HCT116 (cell line): ENCODE data around the gene MAP3K20. TPM values are rescaled to one million over a fixed set of nuclear protein-coding genes. Genes with fewer than 3 reads are reported as not detected.

ENCODE experiments used
- ATAC-seq: fragments of 200-7000 bp; cut with Tn5 transposase; 2 replicates; pipeline ENCODE4 v1.9.1; 2020; ENCODE audit warnings: mild to moderate bottlenecking, moderate library complexity
- BruUV-seq: library from RNA; stranded (reverse); fragments of 400-500 nt; replicated peaks from 2 replicates; lab custom pipeline; 2021; lab: Mats Ljungman, UMichigan
- CTCF ChIA-PET: fragments of 300-600 bp; sonication (Branson Sonifier 250); formaldehyde crosslinking; loops from one replicate; lab custom pipeline; 2021; ENCODE audit warnings: antibody characterized with exemption; lab: Charles Lee
- POLR2A ChIA-PET: fragments of 300-600, 350-600 bp; sonication (Branson Sonifier 250); formaldehyde crosslinking; loops from one replicate; lab custom pipeline; 2021; ENCODE audit warnings: antibody characterized with exemption; lab: Charles Lee
- RAD21 ChIA-PET, 2 experiments: fragments of 300-600 bp; sonication (Branson Sonifier 250); formaldehyde crosslinking; loops; one replicate each; lab custom pipeline; 2023; ENCODE audit warnings: low total read pairs in 2 of 2; ENCODE audit not compliant: uncharacterized antibody in 2 of 2, unreplicated experiment in 2 of 2, low non-redundant PET in 1 of 2; lab: Charles Lee
- DNase-seq: peaks from one replicate; pipeline ENCODE4 v3.0.0-alpha.2; 2010; ENCODE audit warnings: low read depth, low spot score
- H2AFZ ChIP-seq: fragments of 200-600 bp; shearing (Covaris generic), sonication (generic); 2 replicates; pipeline ENCODE4 v1.6.1; 2017; ENCODE audit warnings: low read depth, mixed run types, mixed read lengths, antibody characterized with exemption, low read length; ENCODE audit not compliant: poor library complexity, severe bottlenecking
- H3K27ac ChIP-seq: 2 replicates; pipeline ENCODE4 v1.5.1; 2012; ENCODE audit warnings: low read depth, low read length
- H3K27me3 ChIP-seq: fragments of 200-600 bp; sonication (generic); 2 replicates; pipeline ENCODE4 v1.6.1; 2016; ENCODE audit warnings: mixed run types, low read length, mixed read lengths; ENCODE audit not compliant: insufficient read depth
- H3K36me3 ChIP-seq, 2 experiments: fragments of 200-500 bp in 1 of 2; fragments of 200-600 bp in 1 of 2; sonication (Bioruptor generic) in 1 of 2; sonication (generic) in 1 of 2; 2 replicates each; pipeline versions ENCODE4 v1.5.1 to v1.6.1; 2014 to 2016; ENCODE audit warnings: low read length in 2 of 2, inconsistent platforms in 1 of 2, mixed read lengths in 1 of 2, mixed run types in 1 of 2; ENCODE audit not compliant: insufficient read depth in 2 of 2, control insufficient read depth in 1 of 2
- H3K4me1 ChIP-seq, 2 experiments: fragments of 200-600 bp in 1 of 2; sonication (generic) in 1 of 2; 2 replicates each; pipeline versions ENCODE4 v1.5.1 to v1.6.1; 2012 to 2017; ENCODE audit warnings: low read length in 2 of 2, inconsistent platforms in 1 of 2, mild to moderate bottlenecking in 1 of 2, mixed read lengths in 1 of 2, mixed run types in 1 of 2, moderate library complexity in 1 of 2; ENCODE audit not compliant: insufficient read depth in 2 of 2, control insufficient read depth in 1 of 2
- H3K4me2 ChIP-seq: fragments of 200-600 bp; sonication (generic); 2 replicates; pipeline ENCODE4 v1.6.1; 2017; ENCODE audit warnings: mixed run types, low read length, mixed read lengths
- H3K4me3 ChIP-seq, 2 experiments: fragments of 200-600 bp in 1 of 2; sonication (generic) in 1 of 2; replicated peaks in 1 of 2; 2 replicates each; pipeline ENCODE4 v1.5.1; 2011 to 2016; ENCODE audit warnings: low read length in 2 of 2, control low read depth in 1 of 2, low read depth in 1 of 2, mild to moderate bottlenecking in 1 of 2, mixed read lengths in 1 of 2, mixed run types in 1 of 2
- H3K79me2 ChIP-seq: fragments of 200-600 bp; sonication (generic); 2 replicates; pipeline ENCODE4 v1.6.1; 2017; ENCODE audit warnings: mild to moderate bottlenecking, mixed run types, low read length, moderate library complexity, mixed read lengths; ENCODE audit not compliant: insufficient read depth
- H3K9ac ChIP-seq: fragments of 200-600 bp; sonication (generic); 2 replicates; pipeline ENCODE4 v1.6.1; 2016; ENCODE audit warnings: low read length, mixed read lengths
- H3K9me2 ChIP-seq: fragments of 200-600 bp; sonication (generic), shearing (Covaris generic); 2 replicates; pipeline ENCODE4 v1.6.1; 2017; ENCODE audit warnings: mixed run types, mild to moderate bottlenecking, moderate library complexity; ENCODE audit not compliant: insufficient read depth
- H3K9me3 ChIP-seq, 2 experiments: fragments of 200-500 bp in 1 of 2; fragments of 200-600 bp in 1 of 2; sonication (Bioruptor generic) in 1 of 2; sonication (generic) in 1 of 2; 2 replicates each; pipeline ENCODE4 v1.6.1; 2014 to 2017; ENCODE audit warnings: low read length in 2 of 2, mixed read lengths in 2 of 2, inconsistent platforms in 1 of 2, low read depth in 1 of 2, mild to moderate bottlenecking in 1 of 2, mixed run types in 1 of 2, moderate library complexity in 1 of 2; ENCODE audit not compliant: control insufficient read depth in 1 of 2, insufficient read depth in 1 of 2
- H4K20me1 ChIP-seq: fragments of 200-600 bp; sonication (generic), shearing (Covaris generic); 2 replicates; pipeline ENCODE4 v1.6.1; 2017; ENCODE audit warnings: mixed run types, mild to moderate bottlenecking, moderate library complexity; ENCODE audit not compliant: insufficient read depth
- CBX3 ChIP-seq: IDR thresholded peaks from 2 replicates; pipeline ENCODE4 v1.6.1; 2012; ENCODE audit warnings: low read depth
- CEBPB ChIP-seq: IDR thresholded peaks from 2 replicates; pipeline ENCODE4 v1.6.1; 2012; ENCODE audit warnings: low read depth
- CTCF ChIP-seq, 3 experiments: fragments of 200-600 bp in 1 of 3; sonication (generic) in 1 of 3; IDR thresholded peaks in 2 of 3; conservative IDR thresholded peaks in 1 of 3; 2 replicates each; pipeline ENCODE4 v1.5.1; 2012 to 2017; ENCODE audit warnings: low read depth in 2 of 3, low read length in 2 of 3, antibody characterized with exemption in 1 of 3, borderline replicate concordance in 1 of 3, control low read depth in 1 of 3, mild to moderate bottlenecking in 1 of 3, mixed read lengths in 1 of 3, mixed run types in 1 of 3, moderate library complexity in 1 of 3; ENCODE audit not compliant: insufficient read depth in 1 of 3
- EGR1 ChIP-seq: IDR thresholded peaks from 2 replicates; pipeline ENCODE4 v1.6.1; 2012; ENCODE audit warnings: low read depth
- ELF1 ChIP-seq: IDR thresholded peaks from 2 replicates; pipeline ENCODE4 v1.6.1; 2012; ENCODE audit warnings: low read depth, borderline replicate concordance
- EZH2 ChIP-seq: fragments of 200-600 bp; sonication (generic); IDR thresholded peaks from 2 replicates; pipeline ENCODE4 v1.6.1; 2017; ENCODE audit warnings: antibody characterized with exemption, mixed run types
- FOSL1 ChIP-seq: IDR thresholded peaks from 2 replicates; pipeline ENCODE4 v1.6.1; 2012; ENCODE audit warnings: low read depth
- MAX ChIP-seq: IDR thresholded peaks from 2 replicates; pipeline ENCODE4 v1.6.1; 2012
- POLR2A ChIP-seq: IDR thresholded peaks from 2 replicates; pipeline ENCODE4 v1.7.0; 2011; ENCODE audit warnings: borderline replicate concordance; ENCODE audit not compliant: insufficient read depth, insufficient read length; ENCODE audit errors: extremely low read depth
- POLR2AphosphoS5 ChIP-seq: IDR thresholded peaks from 2 replicates; pipeline ENCODE4 v1.6.1; 2011; ENCODE audit warnings: mild to moderate bottlenecking, low read depth, low read length, moderate library complexity
- REST ChIP-seq: IDR thresholded peaks from 2 replicates; pipeline ENCODE4 v1.6.1; 2012; ENCODE audit warnings: low read depth
- SP1 ChIP-seq: IDR thresholded peaks from 2 replicates; pipeline ENCODE4 v1.6.1; 2012; ENCODE audit warnings: low read depth
- YY1 ChIP-seq: IDR thresholded peaks from 2 replicates; pipeline ENCODE4 v1.6.1; 2011; ENCODE audit warnings: low read length, low read depth, moderate library complexity, mild to moderate bottlenecking; ENCODE audit not compliant: insufficient replicate concordance; ENCODE audit errors: extremely low read depth
- ZFX ChIP-seq: fragments of 450-650 bp; IDR thresholded peaks from 2 replicates; pipeline ENCODE4 v1.6.1; 2017
- intact Hi-C: fragments of 100-400 bp; cut with micrococcal nuclease; formaldehyde crosslinking; loops from 2 replicates; pipeline ENCODE4 v1.10.0; 2022
- total RNA-seq: library from RNA; stranded (reverse); gene quantifications from one replicate; pipeline ENCODE4 v1.2.1, GENCODE V29; 2021; ENCODE audit not compliant: unreplicated experiment

MAP3K20 gene
- total RNA-seq, 1 experiment from 2014 or later = 40.0 TPM

GRCh38 chr2:173193925-173194324, 118.3 kb downstream of the MAP3K20 start:
- Histone ChIP-seq H3K4me2 (no peak overlapping the region), H3K79me2 (no peaks in the 10 kb centered on the region), H3K9me2 (no peaks in the 10 kb centered on the region), H3K9ac (no peak overlapping the region), H3K36me3 (0 out of 4 replicates have a peak, but pooled peaks cover 0 to 3% of the 10 kb centered on the region in 2 experiments), H3K4me3 (no peak overlapping the region), H2AFZ (no peak overlapping the region), H4K20me1 (no peaks in the 10 kb centered on the region), H3K9me3 (no peaks in the 10 kb centered on the region), H3K27ac (no peak overlapping the region), H3K27me3 (no peaks in the 10 kb centered on the region), H3K4me1 (peaks cover 6 to 12% of the 10 kb centered on the region in 2 experiments; a peak in 3 of 4 replicates)
- CTCF ChIA-PET = no interaction called here
- DNase-seq = no peak
- POLR2A ChIA-PET = no interaction called here
- ATAC-seq = no peak
- TF ChIP-seq YY1 = no peak
- TF ChIP-seq CBX3 = no peak
- TF ChIP-seq POLR2AphosphoS5 = no peak
- TF ChIP-seq EGR1 = no peak
- no peak for TF ChIP-seq FOSL1
- TF ChIP-seq SP1 = no peak
- no peak for TF ChIP-seq ZFX
- no peak for TF ChIP-seq POLR2A
- TF ChIP-seq CTCF (IDR thresholded peaks at IDR 0.05 in 2 of 3, conservative IDR thresholded peaks at IDR 0.05 in 1 of 3; ENCODE audit: borderline replicate concordance in 1 of 3, insufficient read depth in 1 of 3, low read depth in 2 of 3, low read length in 2 of 3) = no peak
- TF ChIP-seq EZH2 = no peak
- TF ChIP-seq REST = no peak
- no peak for TF ChIP-seq ELF1
- TF ChIP-seq MAX = no peak
- no peak for TF ChIP-seq CEBPB
- intact Hi-C loops = no loop called here
- RAD21 ChIA-PET = no interaction called here
- no TSS peak for BruUV-seq
